ENCODE measurements around the gene MDH2.
"Not testable (repeated sequence)": the region's sequence is repeated elsewhere in the genome, so short reads cannot be mapped to it uniquely, and the experiment has no call there.

MDH2 gene

GRCh38 chr7:76047811-76048667 lies at the start of gene MDH2, which contains the start of gene STYXL1:
Gene MDH2 (plus strand): TSS chr7:76048106. CDS start chr7:76048161, 55 bp downstream.
Gene STYXL1 (minus strand): TSS chr7:76048000. CDS start chr7:76030523, 17,477 bp downstream.
- DNase-seq, result peak; percentile 84

GRCh38 chr7:76000566-76000965 lies 47.3 kb upstream of the MDH2 start:
- no peak for DNase-seq

- DNase-seq, result no peak
Observed at GRCh38 chr7:76002139-76002538, 45.8 kb upstream of the MDH2 start.

- no peak for DNase-seq
Observed at GRCh38 chr7:76002822-76003221, 45.1 kb upstream of the MDH2 start.

GRCh38 chr7:76003351-76003750 lies 44.6 kb upstream of the MDH2 start:
- DNase-seq, result no peak

- not testable (repeated sequence) for DNase-seq
Observed at GRCh38 chr7:76005004-76005403, 42.9 kb upstream of the MDH2 start.

GRCh38 chr7:76008156-76008687 lies 39.7 kb upstream of the MDH2 start:
- DNase-seq, result no peak

GRCh38 chr7:76009672-76010600 lies 38.0 kb upstream of the MDH2 start:
- no peak for DNase-seq

GRCh38 chr7:76011442-76011861 lies 36.5 kb upstream of the MDH2 start:
- DNase-seq, result no peak

GRCh38 chr7:76016191-76016947 lies 31.5 kb upstream of the MDH2 start:
- no peak for DNase-seq

- not testable (repeated sequence) for DNase-seq
Observed at GRCh38 chr7:76018520-76018919, 29.4 kb upstream of the MDH2 start.

GRCh38 chr7:76020031-76020714 lies 27.7 kb upstream of the MDH2 start:
- DNase-seq, result peak; percentile 62

- DNase-seq, result no peak
Observed at GRCh38 chr7:76022026-76022780, 25.7 kb upstream of the MDH2 start.

GRCh38 chr7:76023002-76023401 lies 24.9 kb upstream of the MDH2 start:
- no peak for DNase-seq

GRCh38 chr7:76029682-76030081 lies 18.2 kb upstream of the MDH2 start:
- DNase-seq, result not testable (repeated sequence)

GRCh38 chr7:76031964-76032363 lies 15.9 kb upstream of the MDH2 start:
- no peak for DNase-seq

GRCh38 chr7:76037310-76037709 lies 10.6 kb upstream of the MDH2 start:
- DNase-seq, result no peak

GRCh38 chr7:76040126-76040525 lies 7.8 kb upstream of the MDH2 start:
- no peak for DNase-seq

GRCh38 chr7:76044375-76044865 lies 3.5 kb upstream of the MDH2 start:
- no peak for DNase-seq

GRCh38 chr7:76047305-76047810 lies 548 bp upstream of the MDH2 start:
- DNase-seq, result no peak

- DNase-seq, result no peak
Observed at GRCh38 chr7:76048668-76048988, 722 bp downstream of the MDH2 start.
